Measurements from ENCODE around the gene ZNF212.
"Not testable (repeated sequence)": the region's sequence is repeated elsewhere in the genome, so short reads cannot be mapped to it uniquely, and the experiment has no call there.

The ZNF212 gene

GRCh38 chr7:149255174-149255573 is 15.7 kb downstream of the ZNF212 start:
- no peak for DNase-seq

DNA sequence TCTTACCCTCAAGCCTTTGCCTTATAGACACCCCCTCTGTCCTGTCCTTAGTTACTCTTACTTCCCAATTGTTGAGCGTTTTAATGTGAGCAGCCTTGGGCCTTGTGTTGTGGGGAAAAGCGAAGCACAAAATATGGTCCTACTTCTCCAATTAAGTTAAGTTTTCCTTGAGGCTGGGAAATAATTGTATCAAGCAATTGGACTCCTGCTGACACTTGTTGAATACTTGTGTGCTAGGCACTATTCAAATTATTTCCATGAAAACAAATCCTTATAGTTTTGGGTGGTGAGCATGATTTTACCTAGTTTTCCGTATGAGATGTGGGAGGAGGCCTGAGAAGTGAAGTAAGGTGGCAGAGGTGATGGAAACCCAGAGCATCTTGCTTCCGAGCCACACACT is 17.1 kb downstream of the ZNF212 start:
- DNase-seq: no peak

- DNase-seq: peak; percentile 45
Measured at GRCh38 chr7:149257146-149257545, 17.7 kb downstream of the ZNF212 start.

DNA sequence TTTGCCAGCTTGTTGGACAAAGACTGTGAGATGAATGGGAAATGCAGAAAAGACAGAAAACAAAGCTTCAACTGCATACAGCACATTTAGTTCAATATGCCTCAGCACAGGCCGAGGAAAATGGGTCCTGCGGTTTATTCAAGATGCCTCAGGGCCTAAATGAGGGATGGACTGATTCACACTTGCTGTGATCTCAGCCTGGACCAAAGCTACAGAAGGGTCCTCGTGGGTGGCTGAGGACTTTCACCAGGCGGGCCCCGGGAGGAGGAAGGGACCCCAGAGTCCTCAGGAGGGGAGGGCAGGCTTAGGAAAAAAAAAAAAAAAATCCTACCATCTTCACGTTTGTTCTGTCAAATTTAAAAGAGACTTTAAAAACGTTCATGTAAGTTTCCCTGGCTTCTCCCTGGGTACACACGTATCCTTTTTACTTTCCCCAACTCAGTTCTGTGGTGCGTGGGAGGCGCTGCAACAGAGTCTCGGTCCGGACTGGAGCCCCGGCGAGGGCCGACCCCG is 21.9 kb downstream of the ZNF212 start:
- peak; percentile 84 for DNase-seq

- peak; percentile 86 for DNase-seq
Measured at GRCh38 chr7:149261829-149262617, 22.6 kb downstream of the ZNF212 start, which contains the start of gene ZNF783. Gene ZNF783 (plus strand): TSS chr7:149262196. CDS start chr7:149262334, 138 bp downstream.

- no peak for DNase-seq
Measured at GRCh38 chr7:149266451-149266850, 27.0 kb downstream of the ZNF212 start.

- DNase-seq: no peak
Measured at GRCh38 chr7:149267733-149268132, 28.3 kb downstream of the ZNF212 start.

DNA sequence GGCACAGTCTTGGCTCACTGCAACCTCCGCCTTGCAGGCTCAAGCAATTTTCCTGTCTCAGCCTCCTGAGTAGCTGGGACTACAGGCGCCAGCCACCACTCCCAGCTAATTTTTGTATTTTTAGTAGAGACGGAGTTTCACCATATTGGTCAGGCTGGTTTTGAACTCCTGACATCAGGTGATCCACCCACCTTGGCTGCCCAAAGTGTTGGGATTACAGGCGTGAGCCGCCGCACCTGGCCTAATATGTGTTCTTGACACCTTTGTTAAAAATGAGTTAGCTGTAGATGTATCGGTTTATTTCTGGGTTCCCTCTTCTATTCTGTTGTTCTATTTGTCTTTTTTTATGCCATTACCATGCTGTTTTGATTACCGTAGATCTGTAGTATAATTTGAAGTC is 35.0 kb downstream of the ZNF212 start:
- DNase-seq: not testable (repeated sequence)

- DNase-seq: no peak
Measured at GRCh38 chr7:149277871-149278270, 38.4 kb downstream of the ZNF212 start.

DNA sequence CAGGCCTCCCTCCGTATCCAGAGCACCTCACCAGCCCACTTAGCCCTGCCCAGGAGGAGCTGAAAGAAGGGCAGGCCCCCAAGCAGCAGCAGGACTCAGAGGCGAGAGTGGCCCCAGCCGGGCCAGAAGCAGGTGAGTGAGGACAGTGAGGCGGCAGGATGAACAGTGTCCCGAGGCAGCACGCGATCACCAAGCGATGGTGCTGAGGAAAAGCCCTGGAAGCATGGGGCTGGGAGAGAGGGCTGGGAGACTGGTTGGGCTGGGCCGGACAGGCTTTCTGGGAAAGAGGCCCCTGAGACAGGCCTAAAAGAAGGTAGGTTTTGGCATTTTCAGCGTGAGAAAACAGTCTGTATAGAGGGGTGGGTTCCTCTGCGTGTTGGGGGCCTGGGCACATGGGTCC is 38.9 kb downstream of the ZNF212 start:
- DNase-seq: no peak

- no peak for DNase-seq
Measured at GRCh38 chr7:149279111-149279743, 39.8 kb downstream of the ZNF212 start.

DNA sequence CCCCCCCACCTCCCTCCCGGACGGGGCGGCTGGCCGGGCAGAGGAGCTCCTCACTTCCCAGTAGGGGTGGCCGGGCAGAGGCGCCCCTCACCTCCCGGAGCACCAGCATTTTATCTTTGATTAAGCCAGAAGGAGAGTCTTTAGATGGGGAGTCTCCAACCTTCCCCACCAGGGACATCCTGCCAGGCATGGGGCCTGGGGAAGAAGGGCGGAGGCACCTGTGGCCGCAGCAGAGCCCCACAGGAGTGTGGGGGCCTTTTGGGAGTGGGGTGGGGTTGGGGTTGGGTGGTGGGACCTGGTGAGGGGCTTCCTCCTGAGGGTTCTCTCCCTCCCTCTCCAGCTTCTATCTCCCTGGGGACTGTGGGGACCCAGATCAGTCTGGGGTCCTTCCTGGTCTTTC is 40.7 kb downstream of the ZNF212 start:
- no peak for DNase-seq

GRCh38 chr7:149280661-149281507 is 41.4 kb downstream of the ZNF212 start:
- DNase-seq: no peak

GRCh38 chr7:149281508-149282330 is 42.3 kb downstream of the ZNF212 start:
- no peak for DNase-seq

- DNase-seq: no peak
Measured at GRCh38 chr7:149282331-149282655, 42.8 kb downstream of the ZNF212 start.

- DNase-seq: no peak
Measured at GRCh38 chr7:149283321-149283720, 43.9 kb downstream of the ZNF212 start.

GRCh38 chr7:149284343-149284742 is 44.9 kb downstream of the ZNF212 start:
- DNase-seq: no peak

GRCh38 chr7:149284850-149285585 is 45.6 kb downstream of the ZNF212 start:
- peak; percentile 85 for DNase-seq

DNA sequence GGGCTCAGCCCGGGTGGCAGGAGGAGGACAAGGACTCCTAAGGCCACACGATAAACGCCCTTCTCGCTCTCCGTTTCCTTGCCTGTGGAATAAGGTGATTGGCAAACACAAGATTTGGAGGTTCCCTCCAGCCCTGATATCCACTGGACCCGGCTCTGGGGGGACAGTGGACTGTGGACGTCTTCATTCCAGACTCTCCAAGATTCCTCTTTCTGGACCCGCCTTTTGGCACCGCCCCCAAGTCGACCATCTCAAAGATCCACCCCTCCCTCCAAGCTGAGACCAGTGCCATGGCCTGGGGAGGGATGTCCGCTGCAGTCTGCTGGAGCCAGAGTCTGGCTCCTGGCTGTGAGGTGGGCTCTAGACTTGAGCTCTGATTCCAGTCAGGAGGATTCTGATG is 46.2 kb downstream of the ZNF212 start:
- peak; percentile 47 for DNase-seq

GRCh38 chr7:149286811-149287400 is 47.5 kb downstream of the ZNF212 start:
- DNase-seq: no peak

DNA sequence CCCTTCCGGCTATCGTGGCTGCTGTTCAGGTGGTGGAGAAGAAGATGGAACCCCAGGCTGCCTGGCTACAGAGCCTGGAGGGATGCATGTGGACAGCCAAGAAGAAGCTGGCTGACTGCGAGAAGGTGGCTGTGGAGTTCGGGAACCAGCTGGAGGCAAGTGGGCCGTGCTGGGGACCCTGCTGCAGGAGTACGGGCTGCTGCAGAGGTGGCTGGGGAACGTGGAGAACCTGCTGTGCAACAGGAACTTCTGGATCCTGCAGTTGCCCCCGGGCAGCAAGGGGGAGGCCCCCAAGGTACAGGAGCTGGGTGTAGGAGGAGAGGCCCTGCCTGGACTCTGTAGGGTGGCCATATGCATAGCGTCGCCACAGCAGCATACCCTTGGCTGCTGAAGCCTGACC is 48.2 kb downstream of the ZNF212 start:
- no peak for DNase-seq

All from EL (cell line).